Occipital lobe (tissue), 2 donors: Measurements from ENCODE around the gene TEX19. TPM values are rescaled to one million over a fixed set of nuclear protein-coding genes. Genes with fewer than 3 reads are reported as not detected.
"Not testable (repeated sequence)": the region's sequence is repeated elsewhere in the genome, so short reads cannot be mapped to it uniquely, and the experiment has no call there.

Experiments
- DNase-seq: peaks from one replicate; lab custom pipeline; 2025; lab: John Stamatoyannopoulos, UW
- total RNA-seq: library from RNA; depleted of rRNA; stranded (reverse); fragments of >200 nt; gene quantifications from one replicate; pipeline ENCODE4 v1.2.3, GENCODE V29; 2014

The TEX19 gene
- total RNA-seq, 1 donor from 2014 or later = not detected

DNA sequence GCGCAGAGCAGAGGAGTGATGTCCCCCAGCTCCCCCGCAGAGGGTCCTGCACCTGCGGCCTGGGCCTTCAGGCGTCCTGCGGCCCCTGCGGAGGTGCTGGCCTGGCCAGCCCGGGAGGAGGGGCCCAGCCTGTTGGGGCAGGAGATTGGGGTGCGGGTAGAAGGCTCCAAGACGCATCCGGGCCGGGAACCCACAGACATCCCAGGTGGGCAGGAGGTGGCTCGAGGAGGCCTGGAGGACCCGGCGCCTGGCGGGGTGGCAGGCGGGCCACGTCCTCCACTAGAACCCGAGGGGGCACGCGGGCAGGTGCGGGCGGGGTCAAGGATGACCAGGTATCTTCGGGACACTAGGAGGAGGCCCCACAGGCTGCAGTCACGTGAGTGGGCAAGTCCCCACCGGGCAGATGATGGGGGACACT lies 24.8 kb upstream of the TEX19 start:
- DNase-seq = no peak

GRCh38 chr17:82334622-82335394 lies 24.2 kb upstream of the TEX19 start:
- no peak for DNase-seq

DNA sequence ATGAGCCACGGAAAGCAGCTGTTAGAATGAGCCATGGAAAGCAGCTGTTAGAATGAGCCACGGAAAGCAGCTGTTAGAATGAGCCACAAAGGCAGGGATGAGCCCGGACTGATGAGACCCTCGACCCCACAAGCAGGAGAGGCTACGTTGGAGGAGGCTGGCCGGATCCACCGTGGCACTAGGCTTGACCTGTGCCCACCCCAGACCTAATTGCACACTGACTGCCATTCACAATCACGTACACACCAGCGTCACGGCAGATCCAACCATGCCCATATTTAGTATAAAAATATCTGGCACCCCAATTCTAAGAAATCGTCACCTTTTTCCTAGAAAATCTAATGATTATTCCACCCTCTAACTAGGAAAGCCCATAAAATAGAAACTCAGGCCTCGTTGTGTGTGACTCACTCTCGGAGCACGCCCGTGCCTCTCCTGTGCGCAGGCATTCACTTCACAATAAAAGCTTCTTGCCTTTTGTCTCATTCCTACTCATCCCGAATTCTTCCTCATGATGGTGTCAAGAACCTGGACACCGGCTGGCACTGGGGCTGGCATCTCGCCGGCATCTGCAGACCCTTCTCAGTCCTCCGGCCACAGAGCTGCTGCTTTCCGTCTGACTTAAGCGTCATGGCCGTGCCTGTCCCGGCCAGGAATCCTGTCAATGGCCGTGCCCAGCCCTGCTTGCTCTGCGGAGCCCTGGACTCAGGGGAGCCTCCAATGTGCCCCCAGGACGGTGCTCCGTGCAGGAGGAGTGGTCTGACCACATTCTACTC lies 20.0 kb upstream of the TEX19 start:
- peak; percentile 16 for DNase-seq

DNA sequence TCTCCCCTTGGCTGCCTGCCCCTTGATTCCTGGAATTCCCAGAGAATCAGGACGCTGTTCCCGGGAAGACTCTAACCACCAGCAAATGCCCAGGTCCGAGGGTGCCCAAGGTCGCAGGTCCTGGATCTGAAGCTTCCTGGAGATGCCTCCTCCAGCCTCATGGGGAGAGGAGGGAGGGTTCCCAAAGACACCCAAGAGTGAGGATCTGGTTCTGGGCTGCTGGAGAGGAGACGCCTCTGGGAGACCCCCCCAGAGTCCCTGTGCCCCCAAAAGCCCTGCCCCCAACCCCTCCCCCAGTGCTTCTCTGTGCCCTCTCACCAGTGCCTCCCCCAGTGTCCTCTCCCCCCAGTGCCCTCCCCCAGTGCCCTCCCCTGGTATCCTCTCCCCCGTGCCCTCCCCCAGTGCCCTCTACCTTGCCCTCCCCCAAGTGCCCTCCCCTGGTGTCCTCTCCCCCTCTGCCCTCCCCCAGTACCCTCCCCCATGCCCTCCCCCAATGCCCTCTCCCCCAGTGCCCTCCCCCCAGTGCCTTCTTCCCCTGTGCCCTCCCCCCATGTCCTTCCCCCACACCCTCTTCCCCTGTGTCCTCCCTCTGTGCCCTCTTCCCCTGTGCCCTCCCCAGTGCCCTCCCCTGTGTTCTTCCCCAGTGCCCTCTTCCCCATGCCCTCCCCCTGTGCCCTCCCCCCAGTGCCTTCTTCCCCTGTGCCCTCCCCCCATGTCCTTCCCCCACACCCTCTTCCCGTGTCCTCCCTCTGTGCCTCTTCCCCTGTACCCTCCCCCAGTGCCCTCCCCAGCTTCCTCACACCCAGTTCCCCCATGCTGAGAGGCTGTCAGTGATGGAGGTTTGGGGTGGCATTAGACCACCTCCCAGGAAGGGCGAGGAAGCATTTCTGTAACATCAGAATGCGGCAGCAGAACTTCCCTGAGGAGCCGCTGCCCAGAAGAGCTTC lies 19.1 kb upstream of the TEX19 start:
- no peak for DNase-seq

DNA sequence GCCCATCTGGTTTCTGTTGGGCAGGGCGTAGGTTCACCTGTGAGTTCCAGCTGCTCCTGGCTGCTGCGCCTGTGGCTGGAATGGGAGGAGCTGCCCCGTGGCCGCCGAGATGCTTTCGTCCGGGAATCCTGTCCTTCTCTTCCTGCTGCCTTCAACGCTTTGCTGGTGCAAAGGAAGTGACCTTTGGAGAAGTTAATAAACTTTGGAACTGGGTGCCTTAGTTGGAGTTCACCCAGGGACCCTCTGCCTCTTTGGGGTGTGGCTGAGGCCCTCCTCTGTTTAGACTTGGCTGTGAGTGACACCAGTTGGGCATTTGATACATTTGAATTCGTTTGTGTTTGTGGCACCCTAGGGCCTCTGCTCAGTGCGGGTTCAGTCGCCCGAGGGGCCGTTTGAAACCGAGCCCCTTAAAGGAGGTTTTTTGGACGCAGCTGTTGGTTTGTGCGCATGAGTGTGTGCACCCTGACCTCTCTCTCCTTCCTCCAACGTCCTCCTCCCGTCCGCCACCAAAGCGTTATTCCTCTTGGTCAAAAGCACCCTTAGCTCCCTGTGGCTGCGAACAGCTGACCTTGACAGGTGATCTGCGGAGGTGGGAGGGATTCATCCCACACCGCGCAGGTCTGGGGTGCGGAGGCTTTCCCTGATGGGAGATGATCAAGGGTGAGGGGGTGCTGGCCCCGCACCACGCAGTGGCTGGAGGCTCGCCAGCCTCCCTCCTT lies 16.5 kb upstream of the TEX19 start:
- no peak for DNase-seq

DNA sequence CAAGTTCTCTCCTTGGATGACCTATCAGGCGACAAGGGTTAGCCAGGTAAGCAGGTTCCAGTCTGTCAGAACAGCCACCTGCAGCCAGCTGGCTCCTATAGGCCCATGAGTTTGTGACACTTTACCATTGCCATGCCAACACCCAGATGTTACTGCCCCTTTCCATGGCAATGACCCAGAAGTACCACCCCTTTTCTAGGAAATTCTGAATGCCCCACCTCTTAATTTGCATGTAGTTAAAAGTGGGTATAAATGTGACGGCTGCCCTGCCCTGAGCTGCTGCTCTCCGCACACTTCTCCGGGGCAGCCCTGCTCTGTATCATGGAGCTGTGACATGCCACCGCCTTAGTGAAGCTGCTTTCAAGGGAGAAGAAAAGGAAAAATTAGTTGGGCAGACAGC lies 15.5 kb upstream of the TEX19 start:
- no peak for DNase-seq

GRCh38 chr17:82344175-82344907 lies 14.7 kb upstream of the TEX19 start:
- no peak for DNase-seq

- no peak for DNase-seq
Observed at GRCh38 chr17:82345151-82345976, 13.7 kb upstream of the TEX19 start.

GRCh38 chr17:82346342-82347300 lies 12.4 kb upstream of the TEX19 start:
- no peak for DNase-seq

GRCh38 chr17:82347994-82348393 lies 11.1 kb upstream of the TEX19 start:
- not testable (repeated sequence) for DNase-seq

DNA sequence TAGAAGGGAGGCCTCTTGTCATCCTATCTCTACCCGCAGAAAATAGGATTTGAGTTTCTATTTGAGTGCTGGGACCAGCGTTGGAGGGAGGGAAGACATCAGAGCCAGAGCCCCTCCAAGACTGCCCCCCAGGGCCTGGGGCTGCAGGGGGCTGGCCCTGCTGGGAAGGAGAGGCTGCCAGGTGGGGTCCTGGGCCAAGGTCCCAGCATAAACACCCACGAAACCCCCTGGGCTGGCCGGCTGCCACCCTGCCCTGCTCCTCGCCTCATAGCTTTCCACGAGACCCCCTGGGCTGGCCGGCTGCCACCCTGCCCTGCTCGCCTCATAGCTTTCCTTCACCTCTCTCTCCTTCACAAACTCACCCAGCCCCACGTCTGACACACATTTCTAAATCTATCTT lies 10.6 kb upstream of the TEX19 start:
- no peak for DNase-seq

DNA sequence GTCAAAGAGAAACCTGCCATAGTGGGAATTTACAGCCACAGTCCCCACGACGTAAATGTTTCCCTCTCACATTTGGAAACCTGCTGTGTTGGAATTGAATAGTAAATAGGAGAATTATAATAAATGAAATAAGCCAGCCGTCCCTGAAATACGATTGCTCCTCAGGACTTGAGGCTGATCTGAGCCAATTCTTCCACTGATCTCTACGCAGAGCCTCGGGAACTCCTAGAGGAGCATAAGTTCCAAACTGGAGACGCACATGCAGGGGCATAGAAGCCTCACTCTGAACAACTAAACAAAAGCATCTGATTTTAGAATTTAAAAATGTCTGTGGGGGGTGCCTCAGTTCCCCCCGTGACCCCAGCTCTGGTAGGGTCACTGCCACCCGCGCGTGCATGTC lies 10.2 kb upstream of the TEX19 start:
- no peak for DNase-seq

DNA sequence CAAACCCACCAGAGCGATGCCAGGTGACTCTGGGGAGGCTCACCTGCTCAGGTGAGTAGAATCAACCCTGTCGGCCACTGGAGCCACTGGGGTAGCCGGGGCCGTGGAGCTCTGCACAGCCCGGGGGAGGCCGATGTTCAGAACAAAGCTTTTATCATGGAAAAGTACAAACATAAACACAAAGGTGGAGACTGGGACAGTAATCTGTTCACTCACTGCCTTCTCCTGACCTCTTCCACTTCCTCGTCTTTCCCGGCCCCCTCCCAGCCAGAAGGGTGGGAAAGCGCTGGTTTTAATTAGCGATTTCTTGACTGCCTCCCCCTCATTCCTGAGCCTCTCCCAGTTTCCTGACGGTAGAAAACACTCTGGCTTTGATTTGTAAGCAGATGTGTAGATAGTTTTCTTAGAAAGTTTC lies 9.8 kb upstream of the TEX19 start:
- DNase-seq = no peak

- DNase-seq = no peak
Observed at GRCh38 chr17:82350182-82351030, 8.6 kb upstream of the TEX19 start.

GRCh38 chr17:82351254-82351712 lies 7.8 kb upstream of the TEX19 start:
- no peak for DNase-seq

DNA sequence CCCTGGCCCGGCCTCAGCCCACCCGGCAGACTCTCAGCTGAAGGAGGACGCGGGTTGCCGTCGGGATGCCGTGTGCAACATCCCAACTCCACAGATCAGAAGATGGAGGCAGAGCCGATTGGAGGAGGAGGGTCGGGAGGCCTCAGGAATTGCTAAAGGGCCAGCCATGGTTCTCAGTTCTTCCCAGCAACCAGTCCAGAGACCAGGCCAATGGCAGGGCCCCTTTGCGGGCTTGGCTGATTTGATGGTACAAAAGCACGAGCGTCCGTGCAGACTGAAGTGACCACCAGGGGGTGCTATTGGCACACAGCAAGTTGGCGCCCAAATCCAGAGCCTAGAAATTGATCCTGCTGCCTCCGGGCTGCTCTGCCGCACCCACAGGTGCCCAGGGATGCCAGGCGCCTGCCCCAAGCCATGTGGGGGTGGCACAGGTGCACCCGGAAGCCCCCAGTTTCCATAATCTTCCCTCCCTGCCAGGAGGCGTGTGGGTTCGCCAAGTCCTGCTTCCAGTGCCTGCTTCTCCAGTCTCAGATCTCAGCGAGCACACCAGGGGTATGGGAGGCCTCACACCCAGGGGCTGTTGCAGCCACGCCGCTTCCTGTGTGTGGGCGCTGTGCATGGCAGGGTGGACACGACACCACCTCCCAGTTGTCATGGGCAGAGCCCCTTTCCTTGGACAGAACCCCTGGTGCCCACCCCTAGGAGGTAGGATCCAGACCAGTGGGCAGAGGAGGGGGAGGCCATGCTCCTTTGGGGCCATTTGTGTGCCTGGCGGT lies 7.1 kb upstream of the TEX19 start:
- peak; percentile 64 for DNase-seq
